ENCODE measurements around the gene HOXA3. TPM values are rescaled to one million over a fixed set of nuclear protein-coding genes. Genes with fewer than 3 reads are reported as not detected.

The HOXA3 gene
- total RNA-seq, 2 donors from 2014 or later: 6.5 to 29.3 TPM

- peak overlapping the region; percentile 48 for H3K4me3 ChIP-seq
- no peaks in the 10 kb centered on the region for H3K36me3 ChIP-seq
- ATAC-seq (ENCODE audit: insufficient number of reproducible peaks, low FRiP score, low read depth) (no peak), DNase-seq (ENCODE audit: low spot score) (no peak)
- TF ChIP-seq, protein P1, sequence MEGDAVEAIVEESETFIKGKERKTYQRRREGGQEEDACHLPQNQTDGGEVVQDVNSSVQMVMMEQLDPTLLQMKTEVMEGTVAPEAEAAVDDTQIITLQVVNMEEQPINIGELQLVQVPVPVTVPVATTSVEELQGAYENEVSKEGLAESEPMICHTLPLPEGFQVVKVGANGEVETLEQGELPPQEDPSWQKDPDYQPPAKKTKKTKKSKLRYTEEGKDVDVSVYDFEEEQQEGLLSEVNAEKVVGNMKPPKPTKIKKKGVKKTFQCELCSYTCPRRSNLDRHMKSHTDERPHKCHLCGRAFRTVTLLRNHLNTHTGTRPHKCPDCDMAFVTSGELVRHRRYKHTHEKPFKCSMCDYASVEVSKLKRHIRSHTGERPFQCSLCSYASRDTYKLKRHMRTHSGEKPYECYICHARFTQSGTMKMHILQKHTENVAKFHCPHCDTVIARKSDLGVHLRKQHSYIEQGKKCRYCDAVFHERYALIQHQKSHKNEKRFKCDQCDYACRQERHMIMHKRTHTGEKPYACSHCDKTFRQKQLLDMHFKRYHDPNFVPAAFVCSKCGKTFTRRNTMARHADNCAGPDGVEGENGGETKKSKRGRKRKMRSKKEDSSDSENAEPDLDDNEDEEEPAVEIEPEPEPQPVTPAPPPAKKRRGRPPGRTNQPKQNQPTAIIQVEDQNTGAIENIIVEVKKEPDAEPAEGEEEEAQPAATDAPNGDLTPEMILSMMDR (IDR thresholded peaks at IDR 0.05): no peak
- no peaks in the 10 kb centered on the region for H3K9me3 ChIP-seq
- H3K27me3 ChIP-seq (replicated peaks; ENCODE audit: insufficient read depth): peaks cover 77% of the 10 kb centered on the region
- H3K27ac ChIP-seq: no peak overlapping the region
- peaks cover 11 to 29% of the 10 kb centered on the region in 2 donors for H3K4me1 ChIP-seq (ENCODE audit: control insufficient read depth in 1 of 2, low read depth in 2 of 2)
These were observed 46.8 kb upstream of the HOXA3 start for GRCh38 chr7:27198871-27199801.

DNA sequence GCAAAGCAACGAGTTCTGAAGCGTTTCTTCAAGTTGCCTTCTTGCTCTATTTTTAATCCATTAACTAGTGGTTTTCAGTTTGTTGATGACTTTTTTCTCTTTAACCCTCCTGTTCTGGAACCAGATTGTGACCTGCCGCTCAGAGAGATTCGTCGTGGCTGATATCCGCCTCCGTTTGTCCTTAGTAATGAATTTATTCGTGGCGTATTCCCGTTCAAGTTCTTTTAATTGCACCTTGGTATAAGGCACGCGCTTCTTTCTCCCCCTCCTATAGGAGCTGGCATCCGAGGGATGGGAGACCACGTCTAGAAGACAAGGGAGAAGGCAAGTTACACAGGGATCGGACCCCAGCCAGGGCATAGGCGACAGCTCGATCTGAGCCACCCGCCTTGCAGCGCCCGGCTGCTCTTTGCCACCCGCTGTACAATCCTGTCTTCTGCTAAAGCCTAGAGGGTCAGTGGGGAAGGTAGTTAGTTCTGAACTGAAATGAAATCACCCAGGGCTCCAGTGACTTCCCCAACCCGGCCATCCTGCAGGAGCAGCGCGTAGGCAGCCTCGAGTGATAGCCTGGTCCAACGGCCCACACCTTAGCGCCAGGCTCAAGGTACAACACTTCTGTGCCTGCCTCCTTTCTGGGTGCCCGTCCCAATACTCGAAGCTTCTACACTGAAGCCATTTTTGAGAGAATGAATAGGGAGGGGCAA, 45.9 kb upstream of the HOXA3 start:
- DNase-seq (ENCODE audit: low spot score) (no peak), ATAC-seq (ENCODE audit: insufficient number of reproducible peaks, low FRiP score, low read depth) (no peak)
- H3K27ac ChIP-seq: no peak overlapping the region
- H3K9me3 ChIP-seq: no peaks in the 10 kb centered on the region
- TF ChIP-seq, protein P1 (IDR thresholded peaks at IDR 0.05): no peak
- no peaks in the 10 kb centered on the region for H3K36me3 ChIP-seq
- no peak overlapping the region for H3K4me3 ChIP-seq
- H3K4me1 ChIP-seq (ENCODE audit: control insufficient read depth in 1 of 2, low read depth in 2 of 2): peaks cover 11 to 29% of the 10 kb centered on the region in 2 donors
- peaks cover 78% of the 10 kb centered on the region for H3K27me3 ChIP-seq (replicated peaks; ENCODE audit: insufficient read depth)

- H3K36me3 ChIP-seq: no peaks in the 10 kb centered on the region
- peaks cover 73% of the 10 kb centered on the region for H3K27me3 ChIP-seq (replicated peaks; ENCODE audit: insufficient read depth)
- peaks cover 18 to 38% of the 10 kb centered on the region in 2 donors for H3K4me1 ChIP-seq (ENCODE audit: control insufficient read depth in 1 of 2, low read depth in 2 of 2)
- DNase-seq (ENCODE audit: low spot score): no peak
- TF ChIP-seq, protein P1 (IDR thresholded peaks at IDR 0.05): no peak
- H3K9me3 ChIP-seq: no peaks in the 10 kb centered on the region
- H3K4me3 ChIP-seq: no peak overlapping the region
- ATAC-seq (ENCODE audit: insufficient number of reproducible peaks, low FRiP score, low read depth): no peak
- no peak overlapping the region for H3K27ac ChIP-seq
These were observed 45.0 kb upstream of the HOXA3 start for GRCh38 chr7:27197137-27198042.

GRCh38 chr7:27196287-27196767, 43.9 kb upstream of the HOXA3 start:
- Histone ChIP-seq H3K9me3 (no peaks in the 10 kb centered on the region), H3K4me1 (ENCODE audit: control insufficient read depth in 1 of 2, low read depth in 2 of 2) (peaks cover 21 to 35% of the 10 kb centered on the region in 2 donors), H3K27ac (no peak overlapping the region), H3K27me3 (replicated peaks; ENCODE audit: insufficient read depth) (peaks cover 69% of the 10 kb centered on the region), H3K36me3 (no peaks in the 10 kb centered on the region), H3K4me3 (no peak overlapping the region)
- ATAC-seq (ENCODE audit: insufficient number of reproducible peaks, low FRiP score, low read depth): no peak
- TF ChIP-seq, protein P1 (IDR thresholded peaks at IDR 0.05): peak; percentile 71
- peak; percentile 58 for DNase-seq (ENCODE audit: low spot score)

Measured in thoracic aorta (tissue), 2 donors.